ENCODE data around the gene CPNE7. TPM values are rescaled to one million over a fixed set of nuclear protein-coding genes. Genes with fewer than 3 reads are reported as not detected.

Gene CPNE7
- total and polyA plus RNA-seq, 9 donors = 0.36 to 4.0 (median 0.92) TPM; not detected in 2

DNA sequence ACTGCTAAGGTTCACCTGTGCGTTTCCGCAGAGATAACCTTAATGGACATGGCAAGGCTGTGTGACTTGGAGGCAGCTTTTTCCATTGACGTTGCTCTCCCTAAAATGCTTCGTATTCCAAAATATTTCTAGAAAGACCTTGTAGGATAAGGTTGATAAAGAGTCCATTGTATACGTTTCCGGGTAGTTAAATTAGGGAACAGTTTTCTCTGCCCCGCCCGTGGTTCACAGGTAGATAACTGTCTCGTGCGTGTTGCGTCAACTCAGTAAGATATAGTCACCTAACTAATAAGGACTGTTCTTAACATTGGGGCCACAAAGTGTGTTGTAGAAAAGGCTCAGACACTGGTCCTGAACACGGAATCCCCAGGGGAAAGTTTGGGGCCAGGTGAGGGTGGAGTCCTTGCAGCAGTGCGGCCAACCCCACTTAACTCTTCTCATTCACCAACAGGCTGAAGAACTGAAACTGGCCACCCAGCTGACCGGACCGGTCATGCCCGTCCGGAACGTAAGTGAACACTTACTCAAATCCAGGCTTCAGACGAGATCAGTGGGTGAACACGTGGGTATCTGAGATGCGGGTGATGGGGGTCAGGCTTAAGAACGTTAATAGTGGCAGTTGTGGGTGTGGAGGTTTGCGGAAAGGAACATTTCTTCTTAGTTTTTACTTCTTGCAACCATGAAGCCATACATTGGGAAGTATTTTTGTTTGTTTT, 13.5 kb upstream of the CPNE7 start:
- H3K4me1 ChIP-seq (ENCODE audit: insufficient read depth) = peaks cover 11% of the 10 kb centered on the region

DNA sequence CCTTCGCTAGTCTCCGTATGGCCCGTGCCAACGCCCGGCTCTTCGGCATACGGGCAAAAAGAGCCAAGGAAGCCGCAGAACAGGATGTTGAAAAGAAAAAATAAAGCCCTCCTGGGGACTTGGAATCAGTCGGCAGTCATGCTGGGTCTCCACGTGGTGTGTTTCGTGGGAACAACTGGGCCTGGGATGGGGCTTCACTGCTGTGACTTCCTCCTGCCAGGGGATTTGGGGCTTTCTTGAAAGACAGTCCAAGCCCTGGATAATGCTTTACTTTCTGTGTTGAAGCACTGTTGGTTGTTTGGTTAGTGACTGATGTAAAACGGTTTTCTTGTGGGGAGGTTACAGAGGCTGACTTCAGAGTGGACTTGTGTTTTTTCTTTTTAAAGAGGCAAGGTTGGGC, 12.6 kb upstream of the CPNE7 start:
- Histone ChIP-seq H3K9me3 (no peaks in the 10 kb centered on the region), H3K4me3 (no peak overlapping the region), H3K4me1 (ENCODE audit: insufficient read depth) (peaks cover 11% of the 10 kb centered on the region), H3K27me3 (no peaks in the 10 kb centered on the region), H3K36me3 (no peaks in the 10 kb centered on the region), H3K27ac (no peak overlapping the region)
- intact Hi-C loops (cut with DNase I) = loop anchor here in 1 of 4 donors (10.0 kb wide), 1 partner anchor 318 kb away; no protein-coding TSS in a partner anchor
- no peak for DNase-seq
- TF ChIP-seq, protein P1, sequence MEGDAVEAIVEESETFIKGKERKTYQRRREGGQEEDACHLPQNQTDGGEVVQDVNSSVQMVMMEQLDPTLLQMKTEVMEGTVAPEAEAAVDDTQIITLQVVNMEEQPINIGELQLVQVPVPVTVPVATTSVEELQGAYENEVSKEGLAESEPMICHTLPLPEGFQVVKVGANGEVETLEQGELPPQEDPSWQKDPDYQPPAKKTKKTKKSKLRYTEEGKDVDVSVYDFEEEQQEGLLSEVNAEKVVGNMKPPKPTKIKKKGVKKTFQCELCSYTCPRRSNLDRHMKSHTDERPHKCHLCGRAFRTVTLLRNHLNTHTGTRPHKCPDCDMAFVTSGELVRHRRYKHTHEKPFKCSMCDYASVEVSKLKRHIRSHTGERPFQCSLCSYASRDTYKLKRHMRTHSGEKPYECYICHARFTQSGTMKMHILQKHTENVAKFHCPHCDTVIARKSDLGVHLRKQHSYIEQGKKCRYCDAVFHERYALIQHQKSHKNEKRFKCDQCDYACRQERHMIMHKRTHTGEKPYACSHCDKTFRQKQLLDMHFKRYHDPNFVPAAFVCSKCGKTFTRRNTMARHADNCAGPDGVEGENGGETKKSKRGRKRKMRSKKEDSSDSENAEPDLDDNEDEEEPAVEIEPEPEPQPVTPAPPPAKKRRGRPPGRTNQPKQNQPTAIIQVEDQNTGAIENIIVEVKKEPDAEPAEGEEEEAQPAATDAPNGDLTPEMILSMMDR (IDR thresholded peaks at IDR 0.05) = no peak
- TF ChIP-seq EP300 (IDR thresholded peaks at IDR 0.05) (no peak), POLR2A (IDR thresholded peaks at IDR 0.05) (no peak)
- WGBS, 3 donors = 61 to 76% (median 70%) methylated on average over 12 of the region's 12 CpGs

More for the DNA sequence above, 13.5 kb upstream of the CPNE7 start:
- WGBS, 3 donors = 39 to 56% (median 45%) methylated on average over 23 of the region's 23 CpGs
- Histone ChIP-seq H3K4me3 (peak overlapping the region; percentile 65), H3K9me3 (no peaks in the 10 kb centered on the region), H3K36me3 (no peaks in the 10 kb centered on the region), H3K27me3 (no peaks in the 10 kb centered on the region), H3K27ac (no peak overlapping the region)
- DNase-seq = no peak
- intact Hi-C loops (cut with DNase I) = loop anchor here in 1 of 4 donors (10.0 kb wide), 1 partner anchor 317 kb away; no protein-coding TSS in a partner anchor
- TF ChIP-seq POLR2A (IDR thresholded peaks at IDR 0.05) (no peak), EP300 (IDR thresholded peaks at IDR 0.05) (no peak)
- TF ChIP-seq, protein P1 (IDR thresholded peaks at IDR 0.05) = no peak

DNA sequence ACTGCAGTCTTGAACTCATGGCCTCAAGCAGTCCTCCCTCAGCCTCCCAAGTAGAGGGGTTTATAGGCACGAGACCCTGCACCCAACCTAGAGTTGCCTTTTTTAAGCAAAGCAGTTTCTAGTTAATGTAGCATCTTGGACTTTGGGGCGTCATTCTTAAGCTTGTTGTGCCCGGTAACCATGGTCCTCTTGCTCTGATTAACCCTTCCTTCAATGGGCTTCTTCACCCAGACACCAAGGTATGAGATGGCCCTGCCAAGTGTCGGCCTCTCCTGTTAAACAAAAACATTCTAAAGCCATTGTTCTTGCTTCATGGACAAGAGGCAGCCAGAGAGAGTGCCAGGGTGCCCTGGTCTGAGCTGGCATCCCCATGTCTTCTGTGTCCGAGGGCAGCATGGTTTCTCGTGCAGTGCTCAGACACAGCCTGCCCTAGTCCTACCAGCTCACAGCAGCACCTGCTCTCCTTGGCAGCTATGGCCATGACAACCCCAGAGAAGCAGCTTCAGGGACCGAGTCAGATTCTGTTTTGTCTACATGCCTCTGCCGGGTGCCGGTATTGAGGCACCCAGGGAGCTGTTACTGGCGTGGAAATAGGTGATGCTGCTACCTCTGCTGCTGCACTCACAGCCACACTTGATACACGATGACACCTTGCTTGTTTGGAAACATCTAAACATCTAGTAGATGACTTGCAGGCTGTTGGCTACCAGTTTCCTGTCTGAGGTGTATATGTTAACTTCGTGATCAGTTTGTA, 11.7 kb upstream of the CPNE7 start:
- H3K4me1 ChIP-seq (ENCODE audit: insufficient read depth) = peaks cover 11% of the 10 kb centered on the region
- no peaks in the 10 kb centered on the region for H3K36me3 ChIP-seq
- 45 to 65% (median 54%) methylated on average over 12 of the region's 12 CpGs for WGBS, 3 donors
- intact Hi-C loops (cut with DNase I) = loop anchor here in 1 of 4 donors (10.0 kb wide), 1 partner anchor 319 kb away; no protein-coding TSS in a partner anchor
- no peak overlapping the region for H3K27ac ChIP-seq
- no peak for TF ChIP-seq EP300 (IDR thresholded peaks at IDR 0.05)
- TF ChIP-seq, protein P1 (IDR thresholded peaks at IDR 0.05) = no peak
- TF ChIP-seq POLR2A (IDR thresholded peaks at IDR 0.05) = no peak
- no peaks in the 10 kb centered on the region for H3K27me3 ChIP-seq
- H3K9me3 ChIP-seq = no peaks in the 10 kb centered on the region
- no peak overlapping the region for H3K4me3 ChIP-seq
- peak in 1 of 5 donors; percentile 28 for DNase-seq

DNA sequence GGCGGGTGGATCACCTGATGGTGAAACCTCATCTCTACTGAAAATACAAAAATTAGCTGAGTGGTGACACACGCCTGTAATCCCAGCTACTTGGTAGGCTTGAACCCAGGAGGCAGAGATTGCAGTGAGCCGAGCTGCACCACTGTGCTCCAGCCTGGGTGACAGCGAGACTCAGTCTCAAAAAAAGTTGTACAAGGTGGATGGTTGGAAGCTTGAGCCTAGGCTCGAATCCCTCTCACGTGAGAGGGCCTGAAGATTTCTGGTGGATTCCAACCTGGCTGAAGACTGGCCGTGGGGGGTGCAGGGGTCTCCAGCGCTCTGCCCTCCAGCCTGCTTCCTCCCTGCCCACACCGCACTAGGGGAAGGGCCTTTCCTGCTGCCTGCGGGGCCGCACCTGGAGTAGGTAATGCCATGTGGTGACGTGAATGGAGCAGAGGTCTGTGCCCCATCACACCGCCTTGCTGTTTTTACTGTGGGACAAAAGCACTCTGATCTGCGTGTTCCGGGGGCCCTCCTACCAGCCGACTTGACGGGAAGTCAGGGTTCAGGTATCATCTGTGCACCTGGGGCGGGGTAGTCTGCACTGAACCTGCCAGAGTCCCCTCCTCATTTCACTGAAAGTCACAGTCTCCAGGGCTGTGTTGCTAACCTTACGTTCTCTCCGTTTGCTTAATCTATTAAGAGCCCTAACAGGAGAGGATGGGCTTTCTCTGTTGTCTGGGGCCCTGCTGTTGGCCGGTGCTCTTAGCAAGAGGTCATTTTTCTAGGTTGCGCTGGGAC, 10.9 kb upstream of the CPNE7 start:
- H3K27ac ChIP-seq = no peak overlapping the region
- no peak overlapping the region for H3K4me3 ChIP-seq
- no peaks in the 10 kb centered on the region for H3K36me3 ChIP-seq
- no peaks in the 10 kb centered on the region for H3K27me3 ChIP-seq
- intact Hi-C loops (cut with DNase I) = loop anchor here in 1 of 4 donors (10.0 kb wide), 1 partner anchor 320 kb away; no protein-coding TSS in a partner anchor
- TF ChIP-seq, protein P1 (IDR thresholded peaks at IDR 0.05) = no peak
- TF ChIP-seq EP300 (IDR thresholded peaks at IDR 0.05) (no peak), POLR2A (IDR thresholded peaks at IDR 0.05) (no peak)
- DNase-seq = peak in 1 of 5 donors; percentile 35
- WGBS, 3 donors = 52 to 61% (median 56%) methylated on average over 22 of the region's 22 CpGs
- H3K9me3 ChIP-seq = no peaks in the 10 kb centered on the region
- H3K4me1 ChIP-seq (ENCODE audit: insufficient read depth) = peaks cover 11% of the 10 kb centered on the region
